ENCODE measurements around the gene RAB40C.

The RAB40C gene

GRCh38 chr16:589658-590187, at the start of gene RAB40C:
Gene RAB40C (plus strand): TSS chr16:590066. CDS start chr16:590292, 226 bp downstream.
- FAIRE-seq: no peak

- no peak for FAIRE-seq
Measured at GRCh38 chr16:540645-541340, 49.1 kb upstream of the RAB40C start.

GRCh38 chr16:543301-544164, 46.3 kb upstream of the RAB40C start:
- FAIRE-seq: no peak

- FAIRE-seq: no peak
Measured at GRCh38 chr16:544517-544916, 45.3 kb upstream of the RAB40C start.

GRCh38 chr16:546909-547770, 42.7 kb upstream of the RAB40C start:
- no peak for FAIRE-seq

GRCh38 chr16:548586-548985, 41.3 kb upstream of the RAB40C start:
- FAIRE-seq: no peak

- no peak for FAIRE-seq
Measured at GRCh38 chr16:549544-550263, 40.2 kb upstream of the RAB40C start.

GRCh38 chr16:551210-551609, 38.7 kb upstream of the RAB40C start:
- no peak for FAIRE-seq

- FAIRE-seq: no peak
Measured at GRCh38 chr16:552171-552570, 37.7 kb upstream of the RAB40C start.

- FAIRE-seq: no peak
Measured at GRCh38 chr16:553601-554296, 36.1 kb upstream of the RAB40C start.

GRCh38 chr16:554297-554621, 35.6 kb upstream of the RAB40C start:
- FAIRE-seq: no peak

GRCh38 chr16:554640-555365, 35.1 kb upstream of the RAB40C start:
- FAIRE-seq: no peak

- FAIRE-seq: no peak
Measured at GRCh38 chr16:555528-556473, 34.1 kb upstream of the RAB40C start.

- FAIRE-seq: no peak
Measured at GRCh38 chr16:556474-557173, 33.2 kb upstream of the RAB40C start.

GRCh38 chr16:557463-558297, 32.2 kb upstream of the RAB40C start:
- no peak for FAIRE-seq

GRCh38 chr16:558298-559020, 31.4 kb upstream of the RAB40C start:
- no peak for FAIRE-seq

- no peak for FAIRE-seq
Measured at GRCh38 chr16:559021-559380, 30.9 kb upstream of the RAB40C start.
